SK-N-SH (cell line): Measurements from ENCODE around the gene ING2.
"Not testable (repeated sequence)": the region's sequence is repeated elsewhere in the genome, so short reads cannot be mapped to it uniquely, and the experiment has no call there.

Source experiments
- FOSL2 ChIP-seq: IDR thresholded peaks from 2 replicates; pipeline ENCODE4 v1.4.0; 2012; ENCODE audit warnings: low read depth, mild to moderate bottlenecking, moderate library complexity, borderline replicate concordance
- GABPA ChIP-seq: IDR thresholded peaks from 2 replicates; pipeline ENCODE4 v1.4.0; 2012; ENCODE audit warnings: low read depth, mild to moderate bottlenecking
- MXI1 ChIP-seq: IDR thresholded peaks from 2 replicates; pipeline ENCODE4 v1.6.1; 2012; ENCODE audit warnings: mild to moderate bottlenecking, low read depth, low read length, improper control_type of control experiment
- SIN3A ChIP-seq: IDR thresholded peaks from 2 replicates; pipeline ENCODE4 v1.6.1; 2012; ENCODE audit warnings: low read depth, mild to moderate bottlenecking, low read length, moderate library complexity, borderline replicate concordance
- TAF1 ChIP-seq: IDR thresholded peaks from 2 replicates; pipeline ENCODE4 v1.6.1; 2012; ENCODE audit warnings: low read depth, mild to moderate bottlenecking, low read length, moderate library complexity, borderline replicate concordance
- YY1 ChIP-seq: IDR thresholded peaks from 2 replicates; pipeline ENCODE4 v1.4.0; 2012; ENCODE audit warnings: low read depth, mild to moderate bottlenecking
- TF ChIP-seq, protein P1 (sequence below): fragments of 200-600 bp; sonication (generic); IDR thresholded peaks from 2 replicates; pipeline ENCODE4 v1.6.1; 2017; ENCODE audit warnings: antibody characterized with exemption, mild to moderate bottlenecking, moderate library complexity
- TF ChIP-seq, protein P2 (sequence below): IDR thresholded peaks from 2 replicates; pipeline ENCODE4 v1.4.0; 2012; ENCODE audit warnings: low read depth
- TF ChIP-seq, protein P3 (sequence below): IDR thresholded peaks from 2 replicates; pipeline ENCODE4; 2012

DNA sequence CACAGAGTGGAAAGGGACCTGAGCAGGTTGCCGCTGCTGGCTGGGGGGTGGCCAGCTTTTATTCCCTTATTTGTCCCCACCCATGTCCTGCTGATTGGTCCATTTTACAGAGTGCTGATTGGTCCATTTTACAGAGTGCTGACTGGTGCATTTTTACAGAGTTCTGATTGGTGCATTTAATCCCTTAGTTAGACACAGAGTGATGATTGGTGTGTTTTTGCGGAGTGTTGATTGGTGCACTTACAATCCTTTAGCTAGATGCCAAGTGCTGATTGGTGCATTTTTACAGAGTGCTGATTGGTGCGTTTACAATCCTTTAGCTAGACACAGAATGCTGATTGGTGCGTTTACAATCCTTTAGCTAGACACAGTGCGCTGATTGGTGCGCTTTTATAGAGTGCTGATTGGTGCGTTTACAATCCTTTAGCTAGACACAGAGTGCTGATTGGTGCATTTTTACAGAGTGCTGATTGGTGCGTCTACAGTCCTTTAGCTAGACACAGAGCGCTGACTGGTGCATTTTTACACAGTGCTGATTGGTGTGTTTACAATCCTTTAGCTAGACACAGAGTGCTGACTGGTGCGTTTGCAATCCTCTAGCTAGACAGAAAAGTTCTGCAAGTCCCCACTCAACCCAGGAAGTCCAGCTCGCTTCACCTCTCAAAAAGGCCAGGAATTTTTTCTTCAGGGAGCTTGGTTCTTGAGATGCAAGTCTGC is 40.8 kb upstream of the ING2 start:
- TF ChIP-seq FOSL2, YY1, TAF1, GABPA, SIN3A, MXI1: not testable (repeated sequence)
- TF ChIP-seq, protein P1, sequence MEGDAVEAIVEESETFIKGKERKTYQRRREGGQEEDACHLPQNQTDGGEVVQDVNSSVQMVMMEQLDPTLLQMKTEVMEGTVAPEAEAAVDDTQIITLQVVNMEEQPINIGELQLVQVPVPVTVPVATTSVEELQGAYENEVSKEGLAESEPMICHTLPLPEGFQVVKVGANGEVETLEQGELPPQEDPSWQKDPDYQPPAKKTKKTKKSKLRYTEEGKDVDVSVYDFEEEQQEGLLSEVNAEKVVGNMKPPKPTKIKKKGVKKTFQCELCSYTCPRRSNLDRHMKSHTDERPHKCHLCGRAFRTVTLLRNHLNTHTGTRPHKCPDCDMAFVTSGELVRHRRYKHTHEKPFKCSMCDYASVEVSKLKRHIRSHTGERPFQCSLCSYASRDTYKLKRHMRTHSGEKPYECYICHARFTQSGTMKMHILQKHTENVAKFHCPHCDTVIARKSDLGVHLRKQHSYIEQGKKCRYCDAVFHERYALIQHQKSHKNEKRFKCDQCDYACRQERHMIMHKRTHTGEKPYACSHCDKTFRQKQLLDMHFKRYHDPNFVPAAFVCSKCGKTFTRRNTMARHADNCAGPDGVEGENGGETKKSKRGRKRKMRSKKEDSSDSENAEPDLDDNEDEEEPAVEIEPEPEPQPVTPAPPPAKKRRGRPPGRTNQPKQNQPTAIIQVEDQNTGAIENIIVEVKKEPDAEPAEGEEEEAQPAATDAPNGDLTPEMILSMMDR: not testable (repeated sequence)
- TF ChIP-seq, protein P2, sequence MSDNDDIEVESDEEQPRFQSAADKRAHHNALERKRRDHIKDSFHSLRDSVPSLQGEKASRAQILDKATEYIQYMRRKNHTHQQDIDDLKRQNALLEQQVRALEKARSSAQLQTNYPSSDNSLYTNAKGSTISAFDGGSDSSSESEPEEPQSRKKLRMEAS: not testable (repeated sequence)
- TF ChIP-seq, protein P3, sequence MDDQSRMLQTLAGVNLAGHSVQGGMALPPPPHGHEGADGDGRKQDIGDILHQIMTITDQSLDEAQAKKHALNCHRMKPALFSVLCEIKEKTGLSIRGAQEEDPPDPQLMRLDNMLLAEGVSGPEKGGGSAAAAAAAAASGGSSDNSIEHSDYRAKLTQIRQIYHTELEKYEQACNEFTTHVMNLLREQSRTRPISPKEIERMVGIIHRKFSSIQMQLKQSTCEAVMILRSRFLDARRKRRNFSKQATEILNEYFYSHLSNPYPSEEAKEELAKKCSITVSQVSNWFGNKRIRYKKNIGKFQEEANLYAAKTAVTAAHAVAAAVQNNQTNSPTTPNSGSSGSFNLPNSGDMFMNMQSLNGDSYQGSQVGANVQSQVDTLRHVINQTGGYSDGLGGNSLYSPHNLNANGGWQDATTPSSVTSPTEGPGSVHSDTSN: not testable (repeated sequence)
